Activated T-helper 1 cell treated with Interleukin-2 at 50 U/mL for 16 hours (primary cell): ENCODE measurements around the gene SLC38A4.
"Not testable (repeated sequence)": the region's sequence is repeated elsewhere in the genome, so short reads cannot be mapped to it uniquely, and the experiment has no call there.

Experiments used
- DNase-seq: peaks from one replicate; pipeline ENCODE4 v3.0.0-alpha.2; 2020; ENCODE audit warnings: low read depth

The SLC38A4 gene

DNA sequence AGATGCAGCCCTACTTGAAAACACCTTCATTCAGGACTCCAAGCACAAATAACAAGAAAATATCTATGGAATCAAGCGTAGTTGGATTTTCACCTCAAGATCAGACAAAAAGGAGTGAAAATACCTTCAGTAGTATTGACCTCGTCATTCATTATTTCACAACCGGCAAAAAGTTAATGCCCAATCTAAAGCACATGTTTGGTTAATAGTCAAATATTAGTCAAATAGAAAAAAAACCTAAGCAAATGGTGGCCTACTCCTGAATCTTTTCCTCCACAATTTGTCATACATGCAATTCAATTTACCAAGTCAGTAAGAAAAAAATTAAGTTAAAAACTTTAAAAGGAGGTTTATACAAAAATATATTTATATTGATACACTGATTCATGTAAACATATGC is 50.0 kb downstream of the SLC38A4 start:
- no peak for DNase-seq

DNA sequence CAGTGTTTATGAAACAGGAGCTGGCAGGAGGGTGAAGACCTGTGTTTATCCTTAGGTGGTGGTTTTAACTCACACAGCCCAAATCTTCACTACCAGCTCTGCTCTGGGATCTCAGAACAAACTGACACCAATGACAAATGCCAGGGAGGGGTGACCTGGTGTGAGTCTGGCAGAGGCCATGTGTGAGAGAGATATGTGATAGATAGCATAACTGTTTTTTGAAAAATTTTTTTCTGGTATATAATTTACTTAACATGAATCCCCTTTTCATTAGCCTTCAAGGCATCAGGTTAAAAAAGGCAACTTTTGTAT is 51.5 kb downstream of the SLC38A4 start:
- no peak for DNase-seq

DNA sequence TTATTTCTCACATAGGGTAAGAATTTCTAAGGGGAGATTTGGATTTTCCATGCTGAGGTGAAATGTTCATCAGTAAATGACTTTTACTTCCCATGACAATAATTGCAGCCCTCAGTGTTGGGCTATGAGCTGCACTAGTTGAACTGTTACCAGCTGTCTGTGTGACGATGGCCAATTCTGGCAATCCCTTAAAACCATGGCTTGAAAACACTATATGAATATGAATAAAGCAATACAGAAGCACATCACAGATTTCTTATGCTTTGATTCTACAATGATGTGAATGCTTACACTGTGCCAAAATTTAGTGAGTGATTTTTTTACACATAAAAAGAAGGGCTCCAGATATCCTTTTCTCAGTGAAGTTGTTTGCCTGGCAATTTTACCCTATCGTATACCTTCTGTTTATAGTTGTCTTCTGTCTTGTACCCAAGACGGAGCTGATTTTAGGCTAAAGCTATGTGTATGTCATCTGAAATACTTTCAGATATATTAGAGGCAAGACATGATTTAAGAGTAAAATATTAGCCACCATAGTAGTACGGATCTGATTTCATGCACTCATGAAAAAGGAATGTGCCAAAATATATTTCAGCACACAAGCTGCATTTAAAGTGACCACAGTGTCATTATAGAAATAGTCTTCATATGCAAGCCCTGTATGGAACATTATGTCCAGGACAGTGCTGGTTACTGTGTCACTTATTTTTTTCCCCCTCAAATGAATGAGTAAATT is 52.0 kb downstream of the SLC38A4 start:
- no peak for DNase-seq

DNA sequence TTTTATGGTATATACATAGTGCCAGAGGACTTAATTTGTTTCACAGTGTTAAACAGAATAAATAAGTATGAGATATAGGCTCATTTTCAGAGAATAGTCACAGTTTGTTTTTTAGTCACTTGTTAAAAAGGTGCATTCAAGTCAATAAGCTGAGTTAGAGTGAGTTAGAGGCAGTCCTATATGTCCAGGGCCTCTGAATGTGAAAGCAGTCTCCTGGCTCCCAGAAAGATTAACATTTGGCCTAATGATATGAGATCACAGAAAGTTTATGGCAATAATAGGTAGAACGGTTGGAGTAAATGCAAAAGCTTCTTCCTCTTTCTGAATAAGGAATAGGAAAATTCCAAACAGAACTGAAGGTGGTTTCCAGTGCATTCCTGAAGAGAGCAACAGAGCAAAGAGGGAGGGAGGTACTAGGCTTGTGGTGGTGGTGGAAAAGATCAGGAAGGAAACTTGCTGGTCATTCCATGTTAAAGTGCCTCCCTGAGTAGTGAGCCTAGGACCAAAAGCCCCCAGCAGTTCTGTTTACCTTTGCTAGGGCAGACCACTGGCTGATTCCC is 54.4 kb downstream of the SLC38A4 start:
- no peak for DNase-seq

DNA sequence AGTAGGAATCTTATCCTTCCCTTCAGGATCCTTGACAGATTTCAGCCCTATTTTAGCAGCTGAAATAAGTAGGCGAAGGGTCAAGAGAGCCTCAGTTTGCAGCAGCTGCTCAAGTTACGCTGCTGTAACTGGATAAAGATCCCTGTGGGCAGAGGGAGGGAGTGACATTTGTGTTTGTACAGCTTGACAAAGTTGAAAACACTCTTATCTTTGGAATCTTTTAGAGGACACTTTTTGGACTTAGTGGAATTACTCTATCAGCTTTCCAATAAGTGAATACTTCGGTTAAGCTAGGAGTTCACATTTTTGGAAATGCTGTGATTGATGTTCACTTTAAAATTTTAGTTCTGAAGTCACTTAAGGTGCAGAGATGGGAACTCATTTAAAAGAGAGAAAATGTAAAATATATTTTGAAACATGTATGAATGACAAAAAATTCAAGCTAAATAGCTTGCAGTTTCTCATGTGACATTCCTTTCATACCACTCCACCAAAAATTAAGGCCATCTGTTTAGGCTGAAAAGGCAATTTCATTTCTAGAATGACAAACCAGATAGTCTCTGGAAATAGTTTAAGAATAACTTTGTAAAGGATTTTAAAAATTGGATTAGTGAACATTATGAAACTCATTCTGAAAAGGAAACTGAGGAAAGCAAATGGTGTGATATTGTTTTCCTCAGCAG is 55.2 kb downstream of the SLC38A4 start:
- no peak for DNase-seq

DNA sequence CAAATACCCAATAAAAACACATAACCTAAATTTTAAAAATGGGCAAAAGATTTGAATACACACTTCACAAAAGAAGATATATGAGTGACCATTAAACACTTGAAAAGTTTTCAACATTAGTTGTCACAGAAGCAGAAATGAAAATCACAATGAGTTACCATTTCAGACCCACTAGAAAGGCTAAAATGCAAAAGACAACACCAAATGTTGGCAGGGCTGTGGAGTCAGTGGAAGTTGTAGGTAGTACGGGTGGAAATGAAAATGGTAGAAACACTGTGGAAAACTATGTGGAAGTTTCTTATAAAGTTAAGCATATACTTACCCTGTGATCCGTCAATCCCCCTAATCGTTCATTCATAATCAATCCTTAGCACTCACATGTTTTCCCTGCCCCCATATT is 61.8 kb downstream of the SLC38A4 start:
- DNase-seq, result no peak

DNA sequence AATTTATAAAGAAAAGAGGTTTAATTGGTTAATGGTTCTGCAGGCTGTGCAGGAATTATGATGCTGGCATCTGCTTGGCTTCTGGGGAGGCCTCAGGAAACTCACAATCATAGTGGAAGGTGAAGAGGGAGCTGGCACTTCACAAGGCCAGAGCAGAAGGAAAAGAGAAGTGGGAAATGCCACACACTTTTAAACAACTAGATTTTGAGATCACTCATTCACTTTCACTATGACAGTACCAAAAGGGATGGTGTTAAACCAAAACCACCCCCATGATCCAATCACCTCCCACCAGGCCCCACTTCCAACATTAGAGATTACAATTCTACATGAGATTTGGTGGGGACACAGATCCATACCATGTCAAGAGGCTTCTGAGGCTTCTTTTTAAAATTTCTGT is 62.6 kb downstream of the SLC38A4 start:
- DNase-seq, result no peak

DNA sequence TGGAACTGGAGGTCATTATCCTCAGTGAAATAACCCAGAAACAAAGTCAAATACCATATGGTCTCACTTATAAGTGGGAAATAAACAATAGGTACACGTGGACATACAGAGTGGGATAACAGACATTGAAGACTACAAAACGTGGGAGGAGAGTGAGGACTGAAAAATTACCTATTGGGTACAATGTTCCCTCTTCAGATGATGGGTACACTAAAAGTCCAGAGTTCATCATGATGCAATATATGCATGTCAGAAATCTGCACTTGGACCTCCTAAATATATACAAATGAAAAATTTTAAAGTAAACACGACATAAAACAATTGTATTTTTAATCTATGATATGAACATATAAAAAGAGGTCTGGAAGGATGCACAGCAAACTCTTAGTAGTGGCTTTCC is 71.2 kb downstream of the SLC38A4 start:
- DNase-seq, result no peak

DNA sequence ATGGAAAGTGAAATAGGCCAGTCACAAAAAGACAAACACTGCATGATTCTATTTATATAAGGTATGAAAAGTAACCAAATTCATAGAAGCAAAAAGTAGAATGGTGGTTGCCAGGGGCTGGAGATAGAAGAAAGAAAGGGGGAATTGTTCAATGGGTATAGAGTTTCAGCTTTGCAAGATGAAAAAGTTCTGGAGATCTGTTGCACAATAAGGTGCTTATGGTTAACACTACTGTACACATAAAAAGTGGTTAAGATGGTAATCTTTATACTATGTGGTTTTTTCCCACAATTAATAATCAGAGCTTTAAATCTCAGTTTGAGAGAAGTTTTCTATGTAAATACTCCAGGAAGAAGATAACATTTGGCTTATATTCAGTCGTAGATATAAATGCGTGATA is 73.4 kb downstream of the SLC38A4 start:
- DNase-seq, result no peak

DNA sequence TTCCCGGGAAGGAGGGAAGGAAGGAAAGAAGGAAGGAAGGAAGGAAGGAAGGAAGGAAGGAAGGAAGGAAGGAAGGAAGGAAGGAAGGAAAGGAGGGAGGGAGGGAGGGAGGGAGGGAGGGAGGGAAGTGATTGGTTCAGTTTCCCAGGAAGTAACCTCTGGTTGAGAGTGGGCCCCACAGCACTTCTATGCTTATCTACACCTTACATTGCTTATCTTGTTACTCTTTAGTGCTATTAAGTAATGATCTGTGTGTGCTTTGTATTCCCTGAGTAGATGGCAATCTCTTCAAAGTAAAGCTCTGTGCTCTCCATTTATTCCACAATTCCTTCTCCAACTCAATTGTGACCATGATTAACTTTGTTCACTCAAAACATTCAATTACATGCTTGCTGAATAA is 74.6 kb downstream of the SLC38A4 start:
- no peak for DNase-seq

DNA sequence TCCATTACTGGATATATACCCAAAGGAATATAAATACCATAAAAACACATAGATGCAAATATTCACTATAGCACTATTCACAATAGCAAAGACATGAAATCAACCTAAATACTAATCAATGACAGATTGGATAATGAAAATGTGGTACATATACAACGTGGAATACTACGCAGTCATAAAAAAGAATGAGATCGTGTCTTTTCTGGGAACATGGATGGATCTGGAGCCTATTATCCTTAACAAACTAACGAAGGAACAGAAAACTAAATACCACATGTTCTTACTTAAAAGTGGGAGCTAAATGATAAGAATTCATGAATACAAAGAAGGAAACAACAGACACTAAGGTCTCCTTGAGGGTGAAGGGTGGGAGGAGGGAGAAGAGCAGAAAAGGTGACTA is 76.5 kb downstream of the SLC38A4 start:
- no peak for DNase-seq

DNA sequence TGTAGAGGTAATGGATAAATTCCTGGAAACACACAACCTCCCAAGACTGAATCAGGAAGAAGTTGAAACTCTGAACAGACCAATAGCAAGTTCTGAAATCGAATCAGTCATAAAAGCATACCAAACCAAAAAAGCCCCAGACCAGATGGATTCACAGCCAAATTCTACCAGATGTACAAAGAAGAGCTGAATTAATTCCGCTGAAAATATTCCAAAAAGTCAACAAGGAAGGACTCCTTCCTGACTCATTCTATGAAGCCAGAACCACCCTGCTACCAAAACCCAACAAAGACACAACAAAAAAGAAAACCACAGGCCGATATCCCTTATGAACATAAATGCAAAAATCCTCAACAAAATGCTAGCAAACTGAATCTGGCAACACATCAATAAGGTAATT is 81.5 kb downstream of the SLC38A4 start:
- DNase-seq, result no peak

DNA sequence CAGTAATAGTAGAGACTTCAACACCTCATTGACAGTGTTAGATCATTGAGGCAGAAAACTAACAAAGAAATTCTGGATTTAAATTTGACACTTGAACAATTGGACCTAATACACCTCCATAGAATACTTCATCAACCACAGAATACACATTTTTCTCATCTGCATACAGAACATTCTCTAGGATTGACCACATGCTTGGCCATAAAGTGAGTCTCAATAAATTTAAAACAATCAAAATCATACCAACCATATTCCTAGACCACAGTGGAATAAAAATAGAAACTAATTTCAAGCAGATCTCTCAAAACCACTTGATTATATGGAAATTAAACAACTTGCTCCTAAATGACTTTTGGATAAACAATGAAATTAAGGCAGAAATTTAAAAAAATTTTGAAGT is 82.3 kb downstream of the SLC38A4 start:
- DNase-seq, result no peak

DNA sequence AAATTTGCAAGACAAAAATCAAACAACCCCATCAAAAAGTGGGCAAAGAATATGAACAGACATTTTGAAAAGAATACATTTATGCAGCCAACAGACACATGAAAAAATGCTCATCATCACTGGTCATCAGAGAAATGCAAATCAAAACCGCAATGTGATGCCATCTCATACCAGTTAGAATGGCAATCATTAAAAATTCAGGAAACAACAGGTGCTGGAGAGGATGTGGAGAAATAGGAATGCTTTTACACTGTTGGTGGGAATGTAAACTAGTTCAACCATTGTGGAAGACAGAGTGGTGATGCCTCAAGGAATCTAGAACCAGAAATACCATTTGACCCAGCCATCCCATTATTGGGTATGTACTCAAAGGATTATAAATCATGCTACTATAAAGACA is 83.5 kb downstream of the SLC38A4 start:
- not testable (repeated sequence) for DNase-seq

DNA sequence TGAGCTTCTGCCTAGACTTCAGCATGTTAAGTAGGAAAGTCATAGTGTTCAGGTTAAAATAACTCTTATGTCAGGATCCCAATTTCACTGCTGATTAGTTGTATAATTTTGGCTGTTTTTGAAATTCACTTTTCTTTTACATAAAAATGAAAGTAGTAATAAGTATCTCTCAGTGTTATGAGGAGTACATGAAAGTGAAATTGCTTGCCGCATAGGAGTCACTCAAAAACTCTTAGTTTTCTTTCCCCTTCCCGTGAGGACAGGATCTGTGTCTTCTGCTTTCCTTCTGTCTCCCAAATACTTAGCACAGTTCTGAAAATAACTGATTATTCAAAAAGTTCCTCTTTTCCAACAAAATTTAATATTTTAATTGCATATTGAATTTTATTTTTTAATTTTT is 100.5 kb downstream of the SLC38A4 start:
- no peak for DNase-seq

DNA sequence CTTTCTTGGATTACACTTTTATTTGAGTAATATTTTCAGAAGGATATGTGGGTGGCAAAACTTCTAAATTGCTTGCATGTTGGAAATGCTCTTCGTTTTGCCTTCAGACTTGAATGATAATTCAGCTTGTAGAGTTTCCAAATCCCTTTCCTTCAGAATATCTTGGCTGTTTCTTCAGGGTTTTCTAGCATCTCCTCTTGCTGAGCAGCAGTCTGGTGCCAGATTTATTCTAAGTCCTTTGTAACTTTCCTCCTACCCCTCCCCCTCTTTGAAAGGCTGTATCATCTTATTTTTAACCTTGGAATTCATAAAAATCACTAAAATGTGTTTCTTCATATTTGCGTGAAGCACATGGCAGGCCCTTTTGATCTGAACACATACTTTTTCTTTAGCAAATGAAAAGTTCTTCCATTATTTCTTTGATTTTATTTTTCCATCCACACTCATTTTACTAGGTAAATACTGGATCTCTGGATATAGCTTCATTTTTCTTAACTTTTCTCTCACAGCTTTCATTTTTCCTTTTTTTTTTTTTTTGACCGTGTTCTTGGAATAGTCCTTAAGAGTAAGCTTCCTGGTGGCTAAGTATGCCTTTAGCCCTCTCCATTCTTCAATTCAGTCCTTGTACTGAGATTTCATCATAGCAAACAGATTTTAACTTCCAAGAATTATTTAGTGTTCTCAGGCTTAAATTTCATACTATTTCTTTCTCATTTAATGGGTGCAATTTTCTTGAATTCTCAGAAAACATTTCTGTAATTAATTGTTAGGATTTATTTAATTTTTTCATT is 102.0 kb downstream of the SLC38A4 start:
- DNase-seq, result no peak

DNA sequence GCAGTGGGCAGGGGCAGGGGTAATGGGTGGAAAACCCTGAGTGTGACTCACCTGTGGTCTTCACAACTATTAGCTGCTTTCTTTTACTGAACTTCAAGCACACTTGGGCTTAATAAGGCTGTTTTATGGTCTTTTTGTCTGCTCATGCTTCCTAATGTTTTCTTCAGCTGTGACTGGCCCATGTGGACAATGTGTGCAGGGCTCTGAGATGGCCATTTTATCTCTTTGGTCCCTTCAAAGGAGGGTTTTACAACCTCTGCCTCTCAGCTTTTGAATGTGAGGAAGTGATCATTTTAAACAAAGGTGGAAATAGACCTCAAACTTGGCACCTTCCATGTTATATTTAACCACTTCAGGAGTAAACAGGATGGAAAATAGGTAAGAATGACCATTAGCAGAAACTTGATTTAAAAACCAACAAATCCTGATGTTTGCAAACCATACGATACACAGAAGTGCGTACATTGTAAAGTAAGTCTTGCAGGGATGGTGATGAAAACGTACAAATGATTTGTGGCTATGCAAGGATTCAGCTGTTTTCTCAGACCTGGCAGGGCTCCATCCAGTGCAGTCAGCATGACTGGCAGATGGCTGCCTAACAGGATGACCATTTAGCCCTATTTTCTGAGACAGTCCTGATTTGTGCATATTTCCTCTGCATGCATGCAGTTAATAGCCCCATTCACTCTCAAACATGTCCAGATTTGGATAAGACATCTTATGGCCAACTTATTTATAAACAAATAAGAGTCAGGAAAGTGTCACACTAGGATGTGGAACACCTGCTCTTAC is 103.2 kb downstream of the SLC38A4 start:
- no peak for DNase-seq

DNA sequence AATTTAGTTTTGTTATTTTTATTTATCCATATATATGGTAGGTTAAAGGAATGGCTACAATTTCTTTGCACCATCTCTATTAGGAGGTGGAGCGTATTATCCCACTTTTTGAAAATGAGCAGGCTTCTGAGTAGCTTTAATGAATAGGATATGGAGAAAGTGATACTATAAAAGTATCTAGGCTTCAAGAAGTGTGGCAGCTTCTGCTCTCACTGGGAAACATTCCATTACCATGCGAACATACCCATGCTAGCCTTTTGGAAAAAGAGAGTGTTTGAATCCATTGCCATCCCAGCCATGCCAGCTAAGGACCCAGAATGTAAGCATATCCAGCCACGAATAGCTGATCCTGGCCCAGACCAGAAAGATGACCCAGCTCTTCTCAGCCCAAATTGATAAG is 107.3 kb downstream of the SLC38A4 start:
- no peak for DNase-seq

DNA sequence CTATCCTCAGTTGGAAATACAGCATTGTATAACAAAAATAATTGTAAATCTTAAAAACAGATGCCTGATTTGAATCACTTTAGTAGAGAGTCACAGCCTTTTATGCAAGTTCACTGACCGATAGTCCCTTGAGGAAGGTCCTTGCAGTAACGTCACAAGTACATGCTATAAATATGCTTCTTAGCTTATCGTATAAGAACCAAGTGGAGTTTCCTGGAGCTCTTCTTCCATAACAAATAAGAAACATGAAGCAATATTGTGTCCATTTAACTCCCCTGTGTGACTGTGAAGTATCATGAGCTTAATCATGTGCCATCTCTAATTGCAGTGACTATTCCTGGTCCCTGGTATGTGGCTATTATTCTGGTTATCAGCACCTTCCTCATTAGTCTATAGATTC is 107.9 kb downstream of the SLC38A4 start:
- DNase-seq, result no peak

DNA sequence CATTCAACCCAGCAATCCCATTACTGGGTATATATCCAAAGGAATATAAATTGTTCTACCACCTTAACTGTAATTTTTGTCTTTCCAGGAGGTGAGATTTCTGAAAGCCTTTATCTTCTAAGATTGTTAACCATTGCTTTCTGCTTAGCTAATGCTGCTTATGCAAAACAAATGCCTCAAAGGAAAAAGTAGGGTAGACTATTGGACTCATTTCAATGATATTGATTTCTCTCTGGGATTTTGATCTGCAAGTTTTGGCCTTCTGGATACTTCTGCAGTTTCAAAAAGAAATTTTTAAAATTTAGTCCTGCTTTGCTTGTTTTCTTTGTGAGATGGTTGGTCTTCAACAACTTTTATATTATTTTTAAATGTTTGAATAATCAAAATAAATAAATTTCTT is 108.6 kb downstream of the SLC38A4 start:
- DNase-seq, result no peak
